ENCODE data around the gene GABBR1.
"Not testable (repeated sequence)": the region's sequence is repeated elsewhere in the genome, so short reads cannot be mapped to it uniquely, and the experiment has no call there.

The GABBR1 gene

GRCh38 chr6:29678114-29678513 is 45.1 kb upstream of the GABBR1 start:
- in situ Hi-C loops (cut with HindIII; ENCODE audit: low pct_ligation_motif_present, low sequenced_read_pairs): no loop called here
- TF ChIP-seq, protein P1, sequence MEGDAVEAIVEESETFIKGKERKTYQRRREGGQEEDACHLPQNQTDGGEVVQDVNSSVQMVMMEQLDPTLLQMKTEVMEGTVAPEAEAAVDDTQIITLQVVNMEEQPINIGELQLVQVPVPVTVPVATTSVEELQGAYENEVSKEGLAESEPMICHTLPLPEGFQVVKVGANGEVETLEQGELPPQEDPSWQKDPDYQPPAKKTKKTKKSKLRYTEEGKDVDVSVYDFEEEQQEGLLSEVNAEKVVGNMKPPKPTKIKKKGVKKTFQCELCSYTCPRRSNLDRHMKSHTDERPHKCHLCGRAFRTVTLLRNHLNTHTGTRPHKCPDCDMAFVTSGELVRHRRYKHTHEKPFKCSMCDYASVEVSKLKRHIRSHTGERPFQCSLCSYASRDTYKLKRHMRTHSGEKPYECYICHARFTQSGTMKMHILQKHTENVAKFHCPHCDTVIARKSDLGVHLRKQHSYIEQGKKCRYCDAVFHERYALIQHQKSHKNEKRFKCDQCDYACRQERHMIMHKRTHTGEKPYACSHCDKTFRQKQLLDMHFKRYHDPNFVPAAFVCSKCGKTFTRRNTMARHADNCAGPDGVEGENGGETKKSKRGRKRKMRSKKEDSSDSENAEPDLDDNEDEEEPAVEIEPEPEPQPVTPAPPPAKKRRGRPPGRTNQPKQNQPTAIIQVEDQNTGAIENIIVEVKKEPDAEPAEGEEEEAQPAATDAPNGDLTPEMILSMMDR (IDR thresholded peaks at IDR 0.05; ENCODE audit: low read depth, low read length, missing control alignments): no peak
- no peaks in the 10 kb centered on the region for H3K27me3 ChIP-seq (replicated peaks)
- H3K4me3 ChIP-seq (ENCODE audit: low read depth, low read length): no peak overlapping the region
- no peaks in the 10 kb centered on the region for H3K36me3 ChIP-seq (replicated peaks)
- DNase-seq: no peak
- no peak overlapping the region for H3K27ac ChIP-seq

- no peak for DNase-seq
- TF ChIP-seq, protein P1 (IDR thresholded peaks at IDR 0.05; ENCODE audit: low read depth, low read length, missing control alignments): no peak
- H3K36me3 ChIP-seq (replicated peaks): no peaks in the 10 kb centered on the region
- H3K4me3 ChIP-seq (ENCODE audit: low read depth, low read length): no peak overlapping the region
- in situ Hi-C loops (cut with HindIII; ENCODE audit: low pct_ligation_motif_present, low sequenced_read_pairs): no loop called here
- no peak overlapping the region for H3K27ac ChIP-seq
- H3K27me3 ChIP-seq (replicated peaks): no peaks in the 10 kb centered on the region
These were observed 44.1 kb upstream of the GABBR1 start for GRCh38 chr6:29676981-29677601.

DNA sequence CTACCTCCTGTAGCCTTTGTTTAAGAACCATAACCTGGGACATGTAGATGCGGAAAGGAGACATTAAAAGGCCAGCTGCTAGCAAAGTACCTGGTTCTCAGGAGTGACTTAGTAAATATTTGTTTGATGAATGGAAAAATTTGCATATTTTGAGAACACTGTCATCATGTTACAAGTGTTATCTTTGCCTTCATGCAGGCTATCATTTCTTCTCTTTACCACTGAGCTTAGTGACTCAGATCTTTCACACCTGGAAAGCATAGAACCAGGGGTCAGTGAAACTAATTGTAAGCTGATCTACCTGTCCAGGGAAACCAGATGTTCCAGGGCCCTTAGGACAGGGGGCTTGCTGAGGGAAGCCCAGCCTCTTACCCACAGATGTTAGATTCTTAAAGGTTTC is 42.6 kb upstream of the GABBR1 start:
- in situ Hi-C loops (cut with HindIII; ENCODE audit: low pct_ligation_motif_present, low sequenced_read_pairs): no loop called here
- no peak for DNase-seq
- H3K27me3 ChIP-seq (replicated peaks): no peaks in the 10 kb centered on the region
- H3K4me3 ChIP-seq (ENCODE audit: low read depth, low read length): no peak overlapping the region
- TF ChIP-seq, protein P1 (IDR thresholded peaks at IDR 0.05; ENCODE audit: low read depth, low read length, missing control alignments): no peak
- H3K36me3 ChIP-seq (replicated peaks): no peaks in the 10 kb centered on the region
- no peak overlapping the region for H3K27ac ChIP-seq

DNA sequence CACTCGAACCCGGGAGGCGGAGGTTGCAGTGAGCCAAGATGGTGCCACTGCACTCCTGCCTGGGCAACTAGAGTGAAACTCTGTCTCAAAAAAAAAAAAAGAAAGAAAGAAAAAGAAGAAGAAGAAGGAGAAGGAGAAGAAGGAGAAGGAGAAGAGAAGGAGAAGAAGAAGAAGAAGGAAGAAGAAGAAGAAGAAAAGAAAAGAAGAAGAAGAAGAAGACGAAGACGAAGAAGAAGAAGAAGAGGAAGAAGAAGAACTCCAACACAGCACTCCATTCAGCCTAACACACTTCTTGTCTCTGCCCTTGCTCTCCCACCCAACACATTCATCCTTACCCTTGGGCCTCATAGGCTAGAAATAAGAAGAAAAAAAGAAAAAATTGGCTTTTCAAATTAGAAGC is 41.0 kb upstream of the GABBR1 start:
- H3K27ac ChIP-seq: no peak overlapping the region
- in situ Hi-C loops (cut with HindIII; ENCODE audit: low pct_ligation_motif_present, low sequenced_read_pairs): no loop called here
- TF ChIP-seq, protein P1 (IDR thresholded peaks at IDR 0.05; ENCODE audit: low read depth, low read length, missing control alignments): no peak
- no peaks in the 10 kb centered on the region for H3K36me3 ChIP-seq (replicated peaks)
- no peak overlapping the region for H3K4me3 ChIP-seq (ENCODE audit: low read depth, low read length)
- DNase-seq: no peak
- H3K27me3 ChIP-seq (replicated peaks): no peaks in the 10 kb centered on the region

- in situ Hi-C loops (cut with HindIII; ENCODE audit: low pct_ligation_motif_present, low sequenced_read_pairs): no loop called here
- no peak overlapping the region for H3K27ac ChIP-seq
- TF ChIP-seq, protein P1 (IDR thresholded peaks at IDR 0.05; ENCODE audit: low read depth, low read length, missing control alignments): no peak
- no peaks in the 10 kb centered on the region for H3K36me3 ChIP-seq (replicated peaks)
- H3K27me3 ChIP-seq (replicated peaks): no peaks in the 10 kb centered on the region
- DNase-seq: no peak
- no peak overlapping the region for H3K4me3 ChIP-seq (ENCODE audit: low read depth, low read length)
These were observed 40.2 kb upstream of the GABBR1 start for GRCh38 chr6:29673161-29673560.

DNA sequence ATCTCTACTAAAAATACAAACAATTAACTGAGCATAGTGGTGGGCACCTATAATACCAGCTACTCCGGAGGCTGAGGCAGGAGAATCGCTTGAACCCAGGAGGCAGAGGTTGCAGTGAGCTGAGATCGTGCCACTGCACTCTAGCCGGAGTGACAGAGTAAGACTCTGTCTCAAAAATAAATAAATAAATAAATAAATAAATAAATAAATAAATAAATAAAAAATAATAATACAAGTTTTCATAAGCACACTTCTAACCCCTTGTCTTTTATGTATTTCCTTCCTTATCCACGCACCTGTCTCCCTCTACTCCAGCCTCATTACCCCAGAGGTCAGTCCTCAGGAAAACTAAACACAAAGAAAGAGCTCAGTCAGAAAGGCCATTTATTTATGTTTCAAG is 39.1 kb upstream of the GABBR1 start:
- H3K27ac ChIP-seq; in situ Hi-C loops (cut with HindIII; ENCODE audit: low pct_ligation_motif_present, low sequenced_read_pairs); H3K4me3 ChIP-seq (ENCODE audit: low read depth, low read length); H3K27me3 ChIP-seq (replicated peaks); H3K36me3 ChIP-seq (replicated peaks); DNase-seq: not testable (repeated sequence)
